SU-DHL-6 (cell line): ENCODE results near the gene C5AR1.
"Not testable (repeated sequence)": the region's sequence is repeated elsewhere in the genome, so short reads cannot be mapped to it uniquely, and the experiment has no call there.

Source experiments
- H2AFZ ChIP-seq: fragments of 200-600 bp; sonication (generic); 2 replicates; pipeline ENCODE4 v1.6.1; 2014; ENCODE audit warnings: low read depth, mild to moderate bottlenecking, moderate library complexity, mixed read lengths, antibody characterized with exemption, low read length; ENCODE audit not compliant: severe bottlenecking
- H3F3A ChIP-seq: fragments of 200-600 bp; shearing (Covaris generic); 2 replicates; pipeline ENCODE4 v1.6.0; 2016; ENCODE audit warnings: antibody characterized with exemption, mild to moderate bottlenecking; ENCODE audit not compliant: insufficient read depth
- H3K27ac ChIP-seq: fragments of 200-600 bp; sonication (generic); 2 replicates; pipeline ENCODE4 v1.5.1; 2016; ENCODE audit warnings: low read depth, mild to moderate bottlenecking, low read length, moderate library complexity, mixed read lengths
- H3K27me3 ChIP-seq: fragments of 200-600 bp; sonication (generic), shearing (Covaris generic); 2 replicates; pipeline ENCODE4 v1.6.0; 2014; ENCODE audit warnings: mild to moderate bottlenecking, low read length
- H3K36me3 ChIP-seq: fragments of 200-600 bp; sonication (generic); 2 replicates; pipeline ENCODE4 v1.6.1; 2014; ENCODE audit warnings: mild to moderate bottlenecking, low read length, mixed read lengths
- H3K4me2 ChIP-seq: fragments of 300-600, 200-600 bp; shearing (Covaris generic), sonication (generic); 2 replicates; pipeline ENCODE4 v1.6.0; 2014; ENCODE audit warnings: low read length, low read depth, mild to moderate bottlenecking; ENCODE audit not compliant: poor library complexity, severe bottlenecking
- H3K4me3 ChIP-seq: fragments of 200-600 bp; sonication (generic); 2 replicates; pipeline ENCODE4 v1.5.1; 2014; ENCODE audit warnings: antibody characterized with exemption, low read length, mild to moderate bottlenecking, mixed read lengths; ENCODE audit not compliant: insufficient read depth, poor library complexity, severe bottlenecking
- H3K79me2 ChIP-seq: fragments of 200-600 bp; sonication (generic); 2 replicates; pipeline ENCODE4 v1.6.1; 2014; ENCODE audit warnings: mild to moderate bottlenecking, low read length, moderate library complexity; ENCODE audit not compliant: insufficient read depth
- H3K9ac ChIP-seq: fragments of 200-600 bp; sonication (generic); 2 replicates; pipeline ENCODE4 v1.7.0; 2014; ENCODE audit warnings: mild to moderate bottlenecking, low read length
- H3K9me2 ChIP-seq: fragments of 200-600 bp; sonication (generic); replicated peaks from 2 replicates; pipeline ENCODE4 v1.6.1; 2014; ENCODE audit warnings: low read length; ENCODE audit not compliant: insufficient read depth
- H3K9me3 ChIP-seq: fragments of 200-600 bp; sonication (generic); 2 replicates; pipeline ENCODE4 v1.6.1; 2014; ENCODE audit warnings: low read length, mixed read lengths; ENCODE audit not compliant: insufficient read depth
- H4K20me1 ChIP-seq: fragments of 200-600 bp; sonication (generic); 2 replicates; pipeline ENCODE4 v1.6.1; 2014; ENCODE audit warnings: low read depth, mild to moderate bottlenecking, antibody characterized with exemption, low read length, moderate library complexity, mixed read lengths
- CTCF ChIP-seq: fragments of 200-600 bp; sonication (generic); IDR thresholded peaks from one replicate; pipeline ENCODE4 v1.5.1; 2017; ENCODE audit warnings: antibody characterized with exemption, mild to moderate bottlenecking, low read length, moderate library complexity; ENCODE audit not compliant: insufficient read depth, poor library complexity, severe bottlenecking
- EZH2phosphoT487 ChIP-seq: fragments of 200-600 bp; sonication (generic), shearing (Covaris generic); conservative IDR thresholded peaks from 2 replicates; pipeline ENCODE4 v1.6.1; 2018; ENCODE audit warnings: mild to moderate bottlenecking, antibody characterized with exemption, low read length, moderate library complexity, mixed read lengths

Gene C5AR1

GRCh38 chr19:47331490-47331889 lies 21.8 kb downstream of the C5AR1 start:
- TF ChIP-seq EZH2phosphoT487 (no peak), CTCF (no peak)
- no peaks in the 10 kb centered on the region for H3K27me3 ChIP-seq
- H3K4me2 ChIP-seq: no peak overlapping the region
- no peaks in the 10 kb centered on the region for H4K20me1 ChIP-seq
- no peak overlapping the region for H3K9ac ChIP-seq
- no peak overlapping the region for H3K4me3 ChIP-seq
- H3F3A ChIP-seq: no peaks in the 10 kb centered on the region
- H3K27ac ChIP-seq: no peak overlapping the region
- no peaks in the 10 kb centered on the region for H3K9me2 ChIP-seq
- H2AFZ ChIP-seq: no peak overlapping the region
- no peaks in the 10 kb centered on the region for H3K9me3 ChIP-seq
- H3K79me2 ChIP-seq: no peaks in the 10 kb centered on the region
- H3K36me3 ChIP-seq: no peaks in the 10 kb centered on the region

DNA sequence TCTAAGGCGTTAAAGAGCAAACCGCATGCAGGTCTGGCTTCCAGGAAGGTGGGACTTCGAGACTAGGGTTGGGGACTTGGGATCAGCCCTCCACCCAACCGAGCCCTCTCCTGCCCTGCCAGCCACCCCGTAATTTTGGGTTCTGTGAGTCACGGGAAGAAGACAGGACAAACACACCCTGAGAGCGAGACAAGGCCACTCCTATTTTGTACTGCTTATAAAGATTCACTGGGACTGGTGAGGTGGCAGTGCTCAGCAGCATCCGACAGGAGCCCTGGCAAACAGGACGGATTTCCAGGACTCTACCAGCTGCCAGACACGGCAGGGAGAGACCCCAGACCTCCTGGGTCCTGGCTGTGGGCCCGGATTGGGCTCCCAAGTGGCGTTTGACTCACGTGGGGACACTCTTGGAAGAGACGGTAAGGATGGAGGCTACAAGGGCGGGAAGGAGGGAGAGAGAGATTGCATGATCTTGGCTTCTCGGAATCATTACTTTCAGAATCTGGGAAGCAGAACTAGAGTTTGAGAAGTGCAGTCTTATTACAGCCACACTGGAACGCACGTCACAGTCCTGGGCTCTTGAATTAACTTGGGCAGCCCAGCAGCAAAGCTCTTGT lies 22.4 kb downstream of the C5AR1 start, which contains the start of gene C5AR2:
TSS of gene C5AR2 (plus strand) at position 245 of the 617 bp plus-strand sequence. CDS start 8,625 bp downstream, outside the sequence.
- no peaks in the 10 kb centered on the region for H3K9me3 ChIP-seq
- no peak within 1 kb of the TSS for H3K4me2 ChIP-seq
- H3K36me3 ChIP-seq: no peaks in the 10 kb centered on the region
- TF ChIP-seq EZH2phosphoT487: no peak
- no peak for TF ChIP-seq CTCF
- no peak within 1 kb of the TSS for H3K27ac ChIP-seq
- H4K20me1 ChIP-seq: no peaks in the 10 kb centered on the region
- H3K9me2 ChIP-seq: no peaks in the 10 kb centered on the region
- H3K4me3 ChIP-seq: no peak within 1 kb of the TSS
- H3F3A ChIP-seq: no peaks in the 10 kb centered on the region
- H2AFZ ChIP-seq: no peak within 1 kb of the TSS
- H3K27me3 ChIP-seq: no peaks in the 10 kb centered on the region
- no peaks in the 10 kb centered on the region for H3K79me2 ChIP-seq
- H3K9ac ChIP-seq: no peak within 1 kb of the TSS

- H3K9me2 ChIP-seq, H3F3A ChIP-seq, H3K4me3 ChIP-seq, H3K27me3 ChIP-seq, H3K79me2 ChIP-seq, H3K36me3 ChIP-seq, H4K20me1 ChIP-seq, H3K4me2 ChIP-seq, H3K27ac ChIP-seq, H3K9me3 ChIP-seq, H3K9ac ChIP-seq, H2AFZ ChIP-seq: not testable (repeated sequence)
These were observed 27.4 kb downstream of the C5AR1 start for GRCh38 chr19:47336765-47337718.
